CD4-positive, alpha-beta T cell treated with Interleukin-4 for 4 hours (primary cell): Measurements from ENCODE around the gene PTK7.
A peak's percentile ranks its signal among the peaks of the same experiment; 100 is the strongest.
"Not testable (repeated sequence)": the region's sequence is repeated elsewhere in the genome, so short reads cannot be mapped to it uniquely, and the experiment has no call there.

Experiments
- DNase-seq: peaks from one replicate; pipeline ENCODE4 v3.0.0-alpha.2; 2020

The PTK7 gene

DNA sequence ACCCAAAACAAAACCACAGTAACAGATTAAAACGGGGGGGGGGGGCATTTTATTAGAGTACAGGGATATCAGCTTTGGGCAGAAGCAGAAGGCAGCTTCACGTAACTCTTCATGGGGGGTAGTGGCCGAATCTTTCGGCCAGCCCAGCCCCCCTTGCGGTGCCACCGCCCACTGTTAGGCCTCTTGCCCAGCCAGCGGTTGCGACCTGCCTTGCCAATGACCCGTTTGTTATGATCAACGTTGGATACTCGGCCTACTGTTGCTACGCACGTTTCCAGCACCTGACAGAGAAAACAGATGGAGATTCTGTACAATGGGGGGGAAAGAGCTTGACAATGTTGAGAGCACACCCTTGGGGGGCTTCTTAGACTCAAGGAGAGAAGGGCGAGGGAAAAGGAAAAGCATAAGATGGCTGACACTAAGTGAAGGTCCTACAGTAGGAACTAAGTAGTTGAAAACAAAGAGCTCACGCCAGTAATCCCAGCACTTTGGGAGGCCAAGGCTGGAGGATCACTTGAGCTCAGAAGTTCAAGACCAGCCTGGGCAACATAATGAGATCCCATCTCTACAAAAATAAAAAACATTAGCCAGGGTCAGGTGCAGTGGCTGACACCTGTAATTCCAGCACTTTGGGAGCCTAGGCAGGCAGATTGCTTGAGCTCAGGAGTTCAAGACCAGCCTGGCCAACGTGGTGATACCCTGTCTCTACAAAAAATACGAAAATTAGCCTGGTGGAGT lies 21.7 kb upstream of the PTK7 start:
- no peak for DNase-seq

DNA sequence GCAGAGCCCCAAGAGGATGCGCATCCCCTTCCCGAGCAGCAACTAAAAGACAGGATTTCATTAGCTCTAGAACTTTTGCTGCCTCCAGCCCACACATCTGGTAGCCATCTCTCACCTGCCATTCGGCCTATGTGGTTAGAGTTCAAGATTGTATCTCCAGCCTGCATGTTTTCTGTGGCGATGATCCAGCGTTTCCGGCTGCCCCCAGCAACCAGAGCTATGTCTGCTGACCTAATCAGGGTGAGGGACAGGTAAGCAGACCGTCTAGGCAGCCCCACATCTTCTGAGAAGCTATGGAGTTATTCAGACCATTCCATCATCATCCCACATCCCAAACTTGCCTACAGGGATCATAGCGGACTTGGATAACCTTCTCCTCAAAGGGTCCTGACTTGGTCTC lies 20.1 kb upstream of the PTK7 start:
- no peak for DNase-seq

DNA sequence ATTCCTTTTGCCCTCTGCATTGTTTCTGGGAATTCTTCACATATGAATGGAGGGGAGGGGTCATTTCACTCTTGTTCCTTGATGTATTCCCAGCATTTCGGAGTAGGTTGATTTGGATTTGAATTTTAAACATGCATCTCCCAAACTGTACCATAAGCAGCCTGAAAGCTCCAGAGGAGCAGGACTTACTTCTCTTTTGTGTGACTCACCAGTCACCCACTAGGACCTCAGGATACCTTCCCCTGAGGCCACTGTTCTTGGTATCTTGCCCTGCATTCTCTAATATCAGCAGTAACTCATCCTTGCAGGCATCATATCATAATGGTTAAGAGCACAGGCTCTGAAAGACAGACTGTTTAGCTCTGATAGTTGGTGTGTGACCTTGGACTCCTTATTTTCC lies 17.6 kb upstream of the PTK7 start:
- DNase-seq = no peak

DNA sequence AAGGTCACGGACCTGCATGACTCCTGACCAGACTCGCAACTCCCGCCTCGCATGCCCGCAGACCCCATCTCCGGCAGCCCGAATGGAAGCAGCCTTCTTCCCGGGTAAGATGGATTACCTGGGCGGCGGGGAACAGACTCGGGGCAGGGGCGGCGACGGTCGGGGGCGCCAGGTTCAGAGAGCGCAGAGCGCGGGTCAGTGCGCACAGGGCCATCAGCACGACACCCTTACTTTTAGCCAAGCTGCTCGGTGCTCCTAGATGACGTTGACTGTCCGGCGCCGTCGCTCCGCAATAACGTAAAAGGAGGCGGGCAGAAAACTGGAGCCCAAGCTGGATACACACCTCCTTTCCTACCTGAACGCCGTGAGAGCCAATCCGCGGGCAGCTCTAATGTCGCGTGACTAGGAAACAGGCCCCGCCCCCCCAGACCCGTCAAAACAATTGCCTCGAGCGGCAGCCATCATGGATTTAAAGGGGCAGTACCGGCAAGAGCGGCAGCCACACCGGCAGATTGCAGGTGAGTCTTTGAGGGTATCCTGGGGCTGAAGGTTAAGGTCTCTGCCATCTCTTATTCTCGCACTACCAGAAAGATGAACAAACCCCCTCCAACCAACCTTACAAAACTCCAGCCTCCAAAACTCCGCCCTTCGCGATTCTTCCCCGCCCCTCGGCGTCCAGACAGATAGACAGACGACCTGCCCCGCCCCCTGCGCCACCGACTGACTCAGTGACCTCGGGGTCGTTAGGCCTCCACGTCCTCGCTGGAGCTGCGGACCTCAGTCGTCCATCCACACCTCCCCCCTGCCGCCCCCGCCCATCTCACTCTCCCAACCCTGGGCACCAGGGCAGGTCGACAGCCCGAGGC lies 16.7 kb upstream of the PTK7 start, which contains the start of the genes KLC4 and MRPL2:
Gene KLC4, plus strand, starts transcription at position 464 of the 866 bp plus-strand sequence. CDS start 1,705 bp downstream, outside the sequence.
Gene MRPL2, minus strand, starts transcription at position 267 of the 866 bp plus-strand sequence. Its CDS starts 53 bp downstream, at position 214.
- DNase-seq = peak; percentile 98

DNA sequence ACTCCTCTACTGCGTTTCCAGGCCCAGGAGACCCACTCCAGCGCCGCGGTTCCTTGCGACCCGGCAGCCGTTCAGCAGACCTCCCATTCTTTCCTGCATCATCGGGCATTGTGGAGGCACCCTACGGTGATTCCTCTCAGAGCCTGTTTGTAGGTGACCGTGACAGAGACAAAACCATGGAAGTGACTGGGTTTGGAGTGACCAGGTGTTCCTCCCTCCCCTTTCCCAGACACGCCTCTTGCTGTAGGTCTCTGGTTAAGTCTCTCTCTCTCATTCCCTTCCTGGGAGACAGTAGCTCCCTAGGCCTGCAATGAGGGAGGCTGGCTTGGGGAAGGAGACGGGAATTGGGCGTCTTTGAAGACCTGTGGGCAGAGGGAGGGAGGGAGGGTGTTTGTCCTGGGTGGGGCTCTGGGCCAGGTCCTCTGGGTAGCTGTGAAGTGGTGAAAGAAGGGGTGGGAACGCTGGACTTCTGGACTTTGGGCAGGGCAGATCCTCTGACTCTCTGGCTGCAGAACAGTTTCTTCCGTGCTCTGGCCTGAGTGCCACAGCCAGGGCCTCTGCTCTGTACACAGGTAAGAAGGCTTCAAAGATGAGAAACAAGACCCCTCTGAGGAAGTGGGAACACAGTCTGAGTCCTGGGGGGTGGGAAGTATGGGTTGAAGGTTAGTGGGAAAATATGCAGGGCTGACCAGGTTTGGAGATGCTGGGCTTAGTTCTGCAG lies 15.9 kb upstream of the PTK7 start:
- no peak for DNase-seq

DNA sequence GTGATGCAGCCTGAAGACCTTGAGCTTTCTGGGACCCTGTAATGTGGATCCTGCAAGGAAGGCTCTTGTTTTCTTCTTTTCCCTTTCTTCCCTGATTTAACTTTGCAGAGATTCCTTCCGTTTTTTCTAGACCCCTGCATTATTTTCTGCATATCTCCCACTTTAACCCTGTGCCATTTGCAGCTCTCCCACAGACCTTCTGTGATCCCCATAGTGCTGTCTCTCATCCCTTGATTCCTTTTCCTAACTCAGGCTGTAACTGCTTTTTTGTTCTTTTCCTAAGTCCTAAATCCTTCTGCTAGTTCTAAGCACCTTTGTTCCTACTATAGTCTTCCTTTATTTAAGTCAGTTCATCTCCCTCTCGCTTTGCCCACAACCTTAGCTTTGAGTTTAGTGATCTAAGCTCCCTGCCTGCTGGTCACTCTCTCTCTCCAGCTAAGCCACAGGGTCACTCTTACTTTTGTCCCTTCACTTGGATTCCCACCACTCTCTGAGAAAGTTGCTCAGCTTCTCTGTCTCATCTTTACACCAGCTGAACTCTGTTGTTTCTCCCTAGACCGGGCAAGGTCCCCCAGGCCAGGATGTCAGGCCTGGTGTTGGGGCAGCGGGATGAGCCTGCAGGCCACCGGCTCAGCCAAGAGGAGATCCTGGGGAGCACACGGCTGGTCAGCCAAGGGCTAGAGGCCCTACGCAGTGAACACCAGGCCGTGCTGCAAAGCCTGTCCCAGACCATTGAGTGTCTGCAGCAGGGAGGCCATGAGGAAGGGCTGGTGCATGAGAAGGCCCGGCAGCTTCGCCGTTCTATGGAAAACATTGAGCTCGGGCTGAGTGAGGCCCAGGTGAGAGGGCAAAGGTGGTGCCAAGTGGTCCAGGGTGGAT lies 15.1 kb upstream of the PTK7 start:
- no peak for DNase-seq

DNA sequence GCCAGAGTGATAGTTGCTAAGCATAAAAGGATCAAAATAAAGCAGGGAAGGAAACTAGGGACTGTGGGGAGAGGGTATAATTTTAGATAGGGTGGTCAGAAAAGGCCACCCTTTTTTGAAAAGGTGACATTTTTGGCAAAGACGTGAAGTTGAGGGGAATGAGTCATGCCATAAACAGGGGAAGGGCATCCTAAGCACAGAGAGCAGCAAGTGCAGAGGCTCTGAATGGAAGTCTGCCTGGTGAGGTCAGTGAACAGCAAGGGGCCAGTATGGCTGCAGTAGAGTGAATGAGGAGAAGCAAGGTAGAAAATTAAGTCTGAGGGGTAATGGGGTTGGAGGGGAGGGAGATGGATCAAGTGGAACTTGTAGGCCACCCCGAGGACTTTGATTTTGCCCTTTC lies 14.3 kb upstream of the PTK7 start:
- no peak for DNase-seq

DNA sequence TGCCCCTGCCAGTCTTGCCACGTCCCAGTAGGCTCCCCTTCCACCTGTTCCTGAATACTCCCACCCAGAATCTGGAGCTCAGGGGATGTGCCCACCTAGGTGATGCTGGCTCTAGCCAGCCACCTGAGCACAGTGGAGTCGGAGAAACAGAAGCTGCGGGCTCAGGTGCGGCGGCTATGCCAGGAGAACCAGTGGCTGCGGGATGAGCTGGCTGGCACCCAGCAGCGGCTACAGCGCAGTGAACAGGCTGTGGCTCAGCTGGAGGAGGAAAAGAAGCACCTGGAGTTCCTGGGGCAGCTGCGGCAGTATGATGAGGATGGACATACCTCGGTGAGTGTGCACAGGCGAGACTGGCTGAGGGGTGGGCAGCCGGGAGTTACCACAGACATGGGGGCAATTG lies 13.3 kb upstream of the PTK7 start:
- DNase-seq = no peak

DNA sequence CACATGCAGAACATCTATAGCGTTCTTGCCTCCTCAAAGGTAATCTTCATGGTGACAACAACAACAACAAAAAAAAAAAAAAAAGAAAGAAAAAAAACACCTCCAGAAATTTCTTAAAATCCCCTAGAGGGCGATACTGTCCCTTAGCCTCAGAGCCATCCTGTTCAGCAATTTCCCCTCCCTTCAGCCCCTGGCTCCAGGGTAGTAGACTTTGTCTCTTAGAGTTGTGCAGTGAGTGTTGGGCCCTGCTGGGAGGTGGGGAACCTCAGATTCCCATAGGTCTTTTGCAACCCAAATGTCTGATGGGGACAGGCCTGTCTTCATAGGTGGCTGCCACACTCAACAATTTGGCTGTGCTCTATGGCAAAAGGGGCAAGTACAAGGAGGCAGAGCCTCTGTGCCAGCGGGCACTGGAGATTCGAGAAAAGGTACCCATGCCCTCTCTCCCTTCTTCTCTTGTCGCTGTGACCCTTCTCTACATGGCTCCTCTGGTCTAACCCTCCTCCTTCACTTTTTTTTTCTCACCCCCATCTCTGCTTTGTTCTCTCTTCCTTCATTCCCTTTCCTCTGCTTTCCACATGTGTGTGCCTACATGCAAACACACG lies 6.0 kb upstream of the PTK7 start:
- peak; percentile 25 for DNase-seq

DNA sequence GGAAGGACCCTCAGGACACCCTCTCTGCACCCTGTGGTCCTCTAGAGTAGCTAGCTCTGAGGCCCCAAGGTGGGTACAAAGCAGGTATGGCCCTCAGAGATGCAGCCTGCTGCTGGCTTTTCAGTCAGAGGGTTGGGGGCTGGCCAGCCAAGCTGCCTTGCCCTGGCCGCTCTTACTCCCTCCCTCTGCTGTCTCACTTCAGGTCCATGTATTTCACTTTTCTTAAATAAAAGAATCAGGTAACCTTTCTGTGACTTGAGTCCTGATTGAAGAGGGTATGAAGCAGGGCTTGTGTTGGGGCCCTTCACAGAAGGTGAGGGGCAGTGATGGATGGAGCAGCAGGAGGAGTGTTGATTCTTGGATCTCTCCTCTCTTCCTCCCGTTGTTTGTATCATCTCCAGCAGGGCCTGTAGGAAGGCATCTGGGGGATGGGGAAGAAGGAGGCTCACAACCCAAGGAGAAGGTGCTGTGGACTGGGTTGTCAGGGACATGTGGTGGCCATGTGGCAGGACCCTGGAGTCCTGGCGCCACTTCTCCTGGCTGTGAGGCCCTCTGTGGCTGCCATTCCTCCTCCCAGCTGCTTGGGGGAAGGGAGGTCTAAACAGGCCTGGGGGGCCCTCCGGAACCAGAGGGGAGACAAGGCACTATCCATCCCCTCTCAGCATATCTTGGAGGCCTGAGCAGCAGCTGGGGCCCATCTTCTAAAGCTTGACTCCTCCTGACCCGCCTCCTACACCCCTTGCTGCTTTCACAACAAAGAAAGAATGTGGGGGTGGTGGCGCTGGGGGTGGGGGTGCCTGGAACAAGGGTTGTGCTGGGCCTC lies 1.1 kb upstream of the PTK7 start:
- no peak for DNase-seq

DNA sequence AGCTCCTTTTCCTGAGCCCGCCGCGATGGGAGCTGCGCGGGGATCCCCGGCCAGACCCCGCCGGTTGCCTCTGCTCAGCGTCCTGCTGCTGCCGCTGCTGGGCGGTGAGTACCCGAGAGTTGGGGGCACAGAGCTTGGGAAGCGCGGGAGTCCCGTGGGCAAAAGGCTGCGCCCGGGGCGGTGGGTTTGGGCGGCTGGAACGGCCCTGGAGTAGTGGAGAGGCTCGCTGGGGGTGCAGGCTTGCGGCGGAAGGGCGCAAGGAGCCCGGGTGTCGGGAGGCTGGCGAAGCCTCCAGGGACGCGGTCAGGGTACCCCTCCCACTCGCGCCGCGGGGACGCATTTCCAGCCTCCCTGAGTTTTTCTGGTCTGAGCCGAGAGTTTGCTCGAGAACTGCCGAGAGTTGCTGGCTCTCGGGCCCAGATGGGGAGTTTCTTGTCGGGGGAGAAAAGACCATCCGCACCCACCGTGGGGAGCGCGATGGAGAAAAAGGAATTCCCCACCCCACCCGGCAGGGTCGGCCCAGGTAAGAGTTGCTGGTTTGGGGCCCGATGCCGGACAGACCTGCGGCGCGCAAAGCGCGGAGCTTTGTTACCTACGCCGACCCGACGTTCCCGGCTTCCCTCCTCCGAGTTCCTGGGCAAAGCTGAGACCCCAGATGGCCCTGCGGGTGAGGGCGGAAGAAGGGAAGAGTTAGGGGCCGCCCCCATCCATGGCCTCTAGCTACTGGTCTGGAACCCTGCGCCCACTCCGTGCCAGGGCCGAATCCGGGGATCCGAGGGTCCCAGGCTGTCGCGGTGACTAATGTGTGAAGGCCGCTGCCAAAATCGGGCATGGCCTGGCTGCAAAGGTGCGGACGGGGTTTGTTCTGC lies 584 bp downstream of the PTK7 start:
- DNase-seq = no peak

DNA sequence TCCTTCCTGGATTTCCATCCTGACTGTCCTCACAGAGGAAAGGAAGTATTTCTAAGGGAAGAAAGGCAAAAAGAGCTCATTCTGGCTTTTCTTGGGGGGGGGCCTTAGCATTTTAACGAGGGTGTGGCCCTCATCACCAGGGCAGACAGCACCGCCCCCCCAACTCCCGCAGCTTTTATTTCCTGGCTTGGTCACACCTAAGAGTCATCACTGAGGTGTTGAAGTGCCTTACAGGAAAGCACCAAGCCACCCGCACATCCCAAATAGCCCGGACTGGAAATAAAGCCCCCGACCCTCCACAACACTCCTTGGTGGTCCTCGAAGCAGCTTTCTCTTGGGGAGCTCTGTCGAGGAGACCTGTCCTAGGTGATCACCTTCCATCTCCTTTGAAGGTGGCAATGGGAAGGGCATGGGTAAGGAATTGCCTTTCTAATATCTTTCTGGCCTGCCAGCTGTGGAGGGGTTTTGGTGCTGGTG lies 1.3 kb downstream of the PTK7 start:
- DNase-seq = no peak

DNA sequence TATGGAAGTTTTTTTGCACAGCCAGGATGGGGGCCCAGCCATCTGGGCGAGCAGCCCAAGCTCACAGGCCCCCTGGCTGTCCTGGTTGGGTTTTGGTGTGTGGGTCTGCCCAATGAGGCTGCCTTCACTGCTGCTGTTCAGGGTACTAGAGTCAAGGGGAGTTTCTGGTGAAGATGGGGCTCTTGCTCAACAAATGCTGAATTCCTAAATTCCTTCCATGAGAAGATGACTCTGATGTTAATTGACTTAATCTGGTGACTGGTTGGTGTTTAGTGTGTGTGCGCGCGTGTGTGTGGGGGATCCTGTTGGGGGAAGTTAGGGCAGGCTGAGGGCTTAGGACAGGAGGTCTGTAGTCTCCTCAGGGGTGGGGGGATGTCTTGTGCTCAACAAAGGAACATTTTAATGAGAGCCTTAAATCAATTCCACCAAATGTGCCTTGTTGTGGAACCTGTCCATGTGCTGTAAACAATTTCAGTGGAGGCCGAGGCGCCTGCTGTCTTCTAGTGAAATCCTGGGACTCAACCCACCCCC lies 1.9 kb downstream of the PTK7 start:
- DNase-seq = no peak

DNA sequence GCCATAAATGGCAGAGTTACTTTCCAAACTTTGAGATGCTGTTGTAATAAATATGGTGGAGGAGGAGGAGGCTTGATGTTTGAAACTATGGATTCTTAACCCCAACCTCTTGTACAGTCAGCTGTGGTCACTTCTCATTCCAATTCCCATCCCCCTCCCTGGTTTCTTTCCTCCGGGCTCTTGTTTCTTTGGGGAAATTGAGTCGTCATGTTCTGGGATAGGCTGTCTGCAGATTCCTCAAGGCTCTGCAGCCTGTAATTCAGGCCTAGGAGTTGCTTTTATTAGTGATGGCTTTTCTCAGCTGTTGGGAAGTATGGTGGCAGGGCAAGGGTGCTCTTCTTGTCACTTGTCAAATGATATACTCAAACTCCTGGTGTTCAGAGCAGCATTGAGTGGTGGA lies 2.6 kb downstream of the PTK7 start:
- no peak for DNase-seq

DNA sequence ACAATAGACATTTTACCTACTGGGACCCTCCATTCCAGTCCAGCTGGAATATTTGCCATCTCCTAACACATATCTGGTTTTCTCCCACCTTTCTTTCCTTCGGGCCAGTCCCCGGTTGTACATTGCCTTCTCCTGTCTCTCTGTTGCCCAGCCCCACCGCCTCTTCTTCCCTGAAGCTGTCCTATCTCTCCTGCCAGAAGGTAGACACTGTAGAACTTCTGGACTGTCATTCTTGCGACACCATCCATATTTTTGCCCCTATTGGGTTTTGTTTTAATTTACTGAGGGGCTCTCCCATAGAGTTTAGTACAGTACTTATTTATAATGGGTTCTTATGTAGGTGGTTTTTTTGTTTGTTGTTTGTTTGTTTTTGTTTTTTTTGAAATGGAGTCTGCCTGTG lies 4.9 kb downstream of the PTK7 start:
- no peak for DNase-seq

DNA sequence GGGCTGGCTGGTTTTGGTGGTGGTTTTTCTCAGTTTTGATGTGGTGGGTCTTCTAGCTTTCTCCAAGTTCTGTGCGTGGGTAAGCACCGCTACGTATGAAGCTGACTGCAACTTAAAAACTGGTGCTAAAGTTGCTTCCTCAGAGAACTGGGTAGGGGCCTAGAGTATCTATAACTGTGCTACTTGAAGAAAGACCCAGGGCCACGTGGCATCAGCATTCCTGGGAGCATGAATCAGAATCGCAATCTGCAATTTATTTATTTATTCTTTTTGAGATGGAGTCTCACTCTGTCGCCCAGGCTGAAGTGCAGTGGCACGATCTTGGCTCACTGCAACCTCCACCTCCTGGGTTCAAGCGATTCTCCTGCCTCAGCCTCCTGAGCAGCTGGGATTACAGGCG lies 5.8 kb downstream of the PTK7 start:
- not testable (repeated sequence) for DNase-seq

DNA sequence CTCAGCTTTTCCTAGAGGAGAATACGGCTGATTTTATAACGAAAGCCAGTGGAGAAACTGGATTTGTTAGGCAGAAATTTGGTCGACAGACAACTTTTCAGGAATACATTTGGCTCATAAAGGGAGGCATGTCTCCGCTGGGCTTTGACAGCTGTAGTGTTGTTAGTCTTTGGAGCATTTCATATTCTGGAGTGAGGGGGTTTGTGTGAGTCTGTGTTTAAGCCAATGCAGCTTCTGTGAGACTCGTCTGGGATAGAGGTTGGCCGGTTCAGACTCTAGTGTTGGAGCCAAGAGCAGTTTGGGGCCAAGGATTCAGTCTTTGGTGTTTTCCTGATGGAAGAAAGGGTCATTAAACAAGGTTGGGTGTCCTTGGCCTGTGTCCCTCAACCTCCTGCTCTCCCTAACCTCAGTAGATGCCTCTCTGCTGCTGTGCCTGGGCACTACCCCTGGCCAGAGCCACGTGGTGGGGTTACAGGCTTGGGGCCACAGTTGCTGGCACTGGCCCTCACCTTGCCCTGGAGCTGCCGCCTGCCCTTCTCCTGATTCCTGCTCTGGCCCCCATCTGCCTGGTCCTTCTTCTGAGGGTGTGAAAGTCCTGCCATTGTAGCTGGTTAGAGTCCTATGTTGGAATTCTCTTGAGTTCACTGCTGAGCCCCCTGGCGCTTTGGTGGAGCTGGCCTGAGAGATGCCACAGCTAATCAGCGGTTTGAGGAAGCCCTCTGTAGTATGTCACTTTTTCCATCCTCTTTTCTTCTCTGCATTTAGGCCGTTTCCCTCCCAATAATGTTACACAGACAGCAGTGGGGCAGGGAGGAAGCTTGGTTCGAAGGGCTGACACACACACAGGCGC lies 6.9 kb downstream of the PTK7 start:
- DNase-seq = no peak

DNA sequence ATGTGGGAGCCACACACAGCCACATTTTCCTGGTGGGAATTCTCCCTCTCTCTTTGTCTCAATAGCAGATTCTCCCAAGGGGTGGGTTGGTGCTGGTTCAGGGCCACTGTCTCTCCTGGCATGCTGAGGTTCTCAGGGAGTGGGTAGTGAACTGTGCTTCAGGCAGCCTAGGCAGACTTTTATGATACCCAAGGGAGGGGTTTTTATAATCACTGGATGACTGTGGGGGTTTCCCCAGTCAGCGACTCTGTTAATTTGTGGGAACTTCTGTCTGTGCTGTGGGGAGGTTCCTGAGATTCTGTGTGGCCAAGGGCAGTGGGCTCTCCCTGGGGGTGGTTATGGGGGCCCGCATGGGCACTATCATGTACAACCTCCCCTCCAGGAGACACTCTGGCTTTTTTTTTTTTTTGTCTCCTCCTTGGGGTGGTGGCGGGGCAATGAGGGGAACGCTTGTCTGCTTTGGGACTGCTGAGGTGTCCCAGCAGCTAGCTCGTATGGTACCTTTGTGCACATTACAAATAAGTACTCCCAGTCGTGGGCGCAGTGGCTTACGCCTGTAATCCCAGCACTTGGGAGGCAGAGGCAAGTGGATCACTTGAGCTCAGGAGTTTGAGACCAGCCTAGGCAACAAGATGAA lies 10.0 kb downstream of the PTK7 start:
- no peak for DNase-seq
